Mesenchymal stem cell (in vitro differentiated cells and primary cell): ENCODE measurements around the gene ELL2.
A peak's percentile ranks its signal among the peaks of the same experiment; 100 is the strongest.

Experiments
- DNase-seq: peaks from one replicate; pipeline ENCODE4 v3.0.0-alpha.2; 2013
- H2AFZ ChIP-seq: one replicate; pipeline ENCODE4 v1.6.1; 2013; ENCODE audit warnings: low read depth, mild to moderate bottlenecking, control low read depth, inconsistent platforms, low read length, moderate library complexity
- H2AK5ac ChIP-seq: 2 replicates; pipeline ENCODE4 v1.6.1; 2013; ENCODE audit warnings: low read length, moderate library complexity, mild to moderate bottlenecking, inconsistent platforms; ENCODE audit not compliant: severe bottlenecking
- H2BK120ac ChIP-seq: one replicate; pipeline ENCODE4 v1.6.1; 2013; ENCODE audit warnings: low read depth, mild to moderate bottlenecking, inconsistent platforms, low read length, moderate library complexity
- H2BK12ac ChIP-seq, 2 experiments: one replicate each; pipeline ENCODE4 v1.6.1; 2013; ENCODE audit warnings: inconsistent platforms in 2 of 2, low read length in 2 of 2, mild to moderate bottlenecking in 2 of 2, moderate library complexity in 2 of 2, control low read depth in 1 of 2
- H2BK15ac ChIP-seq: one replicate; pipeline ENCODE4 v1.6.1; 2013; ENCODE audit warnings: mild to moderate bottlenecking, low read depth, inconsistent platforms; ENCODE audit not compliant: poor library complexity, severe bottlenecking
- H2BK5ac ChIP-seq: 2 replicates; pipeline ENCODE4 v1.6.1; 2013; ENCODE audit warnings: low read depth, mild to moderate bottlenecking, low read length, control low read depth, inconsistent platforms; ENCODE audit not compliant: poor library complexity, severe bottlenecking
- H3K14ac ChIP-seq, 2 experiments: one replicate each; pipeline ENCODE4 v1.6.1; 2013; ENCODE audit warnings: inconsistent platforms in 2 of 2, low read length in 2 of 2, control low read depth in 1 of 2, mild to moderate bottlenecking in 1 of 2, moderate library complexity in 1 of 2
- H3K18ac ChIP-seq, 2 experiments: one replicate each; pipeline ENCODE4 v1.6.1; 2013; ENCODE audit warnings: inconsistent platforms in 2 of 2, low read length in 2 of 2, control low read depth in 1 of 2, low read depth in 1 of 2, mild to moderate bottlenecking in 1 of 2
- H3K23ac ChIP-seq, 2 experiments: one replicate each; pipeline ENCODE4 v1.6.1; 2013; ENCODE audit warnings: inconsistent platforms in 2 of 2, low read length in 2 of 2, mild to moderate bottlenecking in 2 of 2, moderate library complexity in 2 of 2, control low read depth in 1 of 2
- H3K27ac ChIP-seq: 2 replicates; pipeline ENCODE4 v1.5.1; 2013; ENCODE audit warnings: mild to moderate bottlenecking, moderate library complexity, low read length, control low read depth, inconsistent platforms; ENCODE audit not compliant: poor library complexity, severe bottlenecking
- H3K27me3 ChIP-seq, 2 experiments: 2 replicates each; pipeline versions ENCODE4 v1.6.1 to v1.7.0; 2013; ENCODE audit warnings: low read length in 2 of 2, mild to moderate bottlenecking in 2 of 2, moderate library complexity in 2 of 2, control low read depth in 1 of 2, inconsistent platforms in 1 of 2; ENCODE audit not compliant: control insufficient read depth in 1 of 2, insufficient read depth in 1 of 2
- H3K36me3 ChIP-seq, 2 experiments: 2 replicates each; pipeline versions ENCODE4 v1.6.1 to v1.7.0; 2013; ENCODE audit warnings: low read length in 2 of 2, control low read depth in 1 of 2, inconsistent platforms in 1 of 2, low read depth in 1 of 2, mild to moderate bottlenecking in 1 of 2; ENCODE audit not compliant: insufficient read depth in 2 of 2, control insufficient read depth in 1 of 2
- H3K4ac ChIP-seq, 2 experiments: one replicate each; pipeline ENCODE4 v1.6.1; 2013; ENCODE audit warnings: inconsistent platforms in 2 of 2, low read length in 2 of 2, mild to moderate bottlenecking in 2 of 2, moderate library complexity in 2 of 2, control low read depth in 1 of 2, low read depth in 1 of 2
- H3K4me1 ChIP-seq: 2 replicates; pipeline ENCODE4 v1.6.1; 2013; ENCODE audit warnings: low read depth, low read length, control low read depth; ENCODE audit not compliant: control insufficient read depth, insufficient read depth
- H3K4me2 ChIP-seq: 2 replicates; pipeline ENCODE4 v1.6.1; 2013; ENCODE audit warnings: low read length, mild to moderate bottlenecking, inconsistent platforms; ENCODE audit not compliant: poor library complexity, severe bottlenecking
- H3K4me3 ChIP-seq, 2 experiments: 2 replicates each; pipeline versions ENCODE4 v1.5.1 to v1.7.0; 2013; ENCODE audit warnings: low read length in 2 of 2, mild to moderate bottlenecking in 2 of 2, control low read depth in 1 of 2, low read depth in 1 of 2; ENCODE audit not compliant: insufficient read depth in 1 of 2
- H3K79me1 ChIP-seq: replicated peaks from 2 replicates; pipeline ENCODE4 v1.6.1; 2013; ENCODE audit warnings: mild to moderate bottlenecking, control low read depth, low read length, inconsistent platforms; ENCODE audit not compliant: poor library complexity, severe bottlenecking
- H3K9ac ChIP-seq: 2 replicates; pipeline ENCODE4 v1.7.0; 2013; ENCODE audit warnings: mild to moderate bottlenecking, low read length, moderate library complexity
- H3K9me3 ChIP-seq: 2 replicates; pipeline ENCODE4 v1.7.0; 2013; ENCODE audit warnings: mild to moderate bottlenecking, low read length; ENCODE audit not compliant: control insufficient read depth
- H4K8ac ChIP-seq: one replicate; pipeline ENCODE4 v1.6.1; 2013; ENCODE audit warnings: inconsistent platforms, mild to moderate bottlenecking, low read length, moderate library complexity
- H4K91ac ChIP-seq: one replicate; pipeline ENCODE4 v1.6.1; 2013; ENCODE audit warnings: mild to moderate bottlenecking, low read length, inconsistent platforms
- whole genome bisulfite sequencing: methylation state at CpG from one replicate; pipeline ENCODE4 v1.1.7; 2013; ENCODE audit warnings: mixed read lengths; 5-methylcytosine and 5-hydroxymethylcytosine counted together

The ELL2 gene

DNA sequence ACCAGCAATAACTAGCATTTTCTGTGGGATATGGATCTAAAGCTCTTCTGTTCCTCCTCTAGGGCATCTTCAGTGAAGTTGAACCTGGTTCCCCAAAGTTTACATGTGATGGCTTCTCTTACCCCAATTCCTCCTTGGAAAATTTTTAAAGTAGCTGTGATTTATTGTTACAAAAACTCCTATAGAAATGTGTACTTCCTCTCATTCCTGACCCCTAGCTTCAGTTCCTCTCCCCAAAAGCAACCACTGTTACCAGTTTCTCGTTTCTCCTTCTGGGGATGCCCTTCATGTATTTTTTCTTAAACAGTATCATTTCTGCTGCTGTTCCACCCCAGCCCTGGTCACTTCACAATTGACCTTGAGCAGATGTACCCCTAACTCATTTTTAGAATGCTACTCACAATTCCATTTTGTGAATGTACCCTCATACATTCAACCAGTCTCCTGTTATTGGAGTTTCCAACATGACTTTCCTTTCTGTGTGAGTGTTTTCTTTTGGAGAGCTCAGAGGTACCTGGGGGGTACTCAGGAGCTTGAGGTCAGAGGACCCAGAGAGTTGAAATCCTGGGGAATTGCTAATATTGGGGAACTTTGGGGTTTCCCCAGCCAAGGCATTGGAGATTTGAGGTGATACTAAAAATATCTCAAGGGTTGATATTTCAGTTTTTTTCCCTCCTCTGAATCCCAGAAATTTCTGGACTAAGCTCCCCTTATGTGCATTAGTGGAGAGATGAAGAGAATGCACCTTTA lies 120.5 kb downstream of the ELL2 start:
- H3K14ac ChIP-seq: no peak overlapping the region
- H3K9ac ChIP-seq: peak overlapping the region; percentile 64
- H2AK5ac ChIP-seq: no peak overlapping the region
- 96% methylated on average over 1 of the region's 1 CpG for WGBS
- H3K79me1 ChIP-seq: no peaks in the 10 kb centered on the region
- no peak overlapping the region for H3K18ac ChIP-seq
- no peaks in the 10 kb centered on the region for H3K9me3 ChIP-seq
- H2AFZ ChIP-seq: no peak overlapping the region
- H2BK12ac ChIP-seq: peak overlapping the region in 1 of 2 experiments; percentile 25
- no peaks in the 10 kb centered on the region for H3K27me3 ChIP-seq
- no peak overlapping the region for H3K4ac ChIP-seq
- H3K4me1 ChIP-seq: peaks cover 5% of the 10 kb centered on the region
- H4K8ac ChIP-seq: no peak overlapping the region
- no peak overlapping the region for H3K4me2 ChIP-seq
- no peak overlapping the region for H2BK15ac ChIP-seq
- no peaks in the 10 kb centered on the region for H3K36me3 ChIP-seq
- no peak overlapping the region for H3K23ac ChIP-seq
- H2BK5ac ChIP-seq: no peak overlapping the region
- H3K27ac ChIP-seq: no peak overlapping the region
- H3K4me3 ChIP-seq: no peak overlapping the region
- DNase-seq: no peak
- H2BK120ac ChIP-seq: no peak overlapping the region
- H4K91ac ChIP-seq: no peak overlapping the region

DNA sequence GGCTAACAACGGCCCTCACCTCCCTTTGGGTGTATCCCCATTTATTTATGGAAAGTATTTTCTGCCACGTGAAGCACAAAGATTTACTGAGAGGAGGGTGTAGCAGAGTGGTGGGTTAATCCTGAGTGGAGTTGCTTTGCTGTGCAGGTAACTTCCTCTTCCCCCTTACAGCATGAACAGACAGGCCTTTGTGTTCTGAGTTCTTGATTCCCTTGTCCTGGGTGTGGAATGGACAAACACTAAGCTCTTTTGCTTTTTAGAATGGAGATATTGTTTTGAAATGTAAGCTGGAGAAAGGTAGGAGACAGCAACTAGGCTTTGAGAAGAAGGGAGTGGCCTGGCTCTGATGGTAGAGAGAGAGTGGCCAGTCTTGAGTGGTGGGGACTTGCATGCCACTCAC lies 122.0 kb downstream of the ELL2 start:
- Histone ChIP-seq H2BK120ac (no peak overlapping the region), H3K27ac (no peak overlapping the region), H3K36me3 (no peaks in the 10 kb centered on the region), H3K4me1 (peaks cover 8% of the 10 kb centered on the region), H3K4ac (no peak overlapping the region), H2BK12ac (peak overlapping the region in 1 of 2 experiments; percentile 65), H3K14ac (no peak overlapping the region), H2BK5ac (no peak overlapping the region), H4K8ac (no peak overlapping the region), H3K27me3 (no peaks in the 10 kb centered on the region), H3K4me3 (no peak overlapping the region), H4K91ac (no peak overlapping the region), H3K23ac (no peak overlapping the region), H2BK15ac (no peak overlapping the region), H3K4me2 (no peak overlapping the region), H3K9me3 (no peaks in the 10 kb centered on the region), H3K9ac (no peak overlapping the region), H2AFZ (no peak overlapping the region), H3K79me1 (no peaks in the 10 kb centered on the region), H2AK5ac (no peak overlapping the region), H3K18ac (no peak overlapping the region)
- no peak for DNase-seq
- WGBS: 92% methylated on average over 2 of the region's 2 CpGs

DNA sequence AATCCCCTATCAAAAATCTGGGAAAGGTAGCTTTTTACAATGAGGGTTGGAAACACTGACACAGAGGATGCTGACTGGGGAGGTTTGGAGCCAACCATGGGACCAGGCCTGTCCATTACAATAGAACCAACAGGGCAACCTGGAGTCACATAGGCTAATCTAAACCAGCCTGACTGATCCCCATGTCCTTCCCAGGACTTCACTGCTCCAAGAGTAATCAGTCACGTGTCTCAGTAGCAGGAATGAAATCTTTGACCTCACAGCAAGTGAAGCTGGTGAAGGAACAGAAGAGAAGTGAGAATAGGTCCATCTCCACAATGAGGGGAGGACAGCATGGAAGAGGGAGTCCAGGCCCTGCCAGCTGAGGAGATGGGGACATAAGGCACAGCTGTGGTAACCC lies 123.1 kb downstream of the ELL2 start:
- H3K36me3 ChIP-seq: no peaks in the 10 kb centered on the region
- H2BK12ac ChIP-seq: no peak overlapping the region
- H3K27ac ChIP-seq: no peak overlapping the region
- no peak overlapping the region for H2BK15ac ChIP-seq
- no peak overlapping the region for H3K23ac ChIP-seq
- H3K79me1 ChIP-seq: no peaks in the 10 kb centered on the region
- H4K91ac ChIP-seq: no peak overlapping the region
- no peaks in the 10 kb centered on the region for H3K27me3 ChIP-seq
- no peak overlapping the region for H4K8ac ChIP-seq
- H2BK5ac ChIP-seq: no peak overlapping the region
- DNase-seq: no peak
- H3K4ac ChIP-seq: no peak overlapping the region
- no peak overlapping the region for H3K4me3 ChIP-seq
- WGBS: 73% methylated on average over 1 of the region's 1 CpG
- H2AFZ ChIP-seq: no peak overlapping the region
- no peaks in the 10 kb centered on the region for H3K9me3 ChIP-seq
- H3K18ac ChIP-seq: no peak overlapping the region
- no peak overlapping the region for H3K9ac ChIP-seq
- no peak overlapping the region for H3K4me2 ChIP-seq
- H2AK5ac ChIP-seq: no peak overlapping the region
- no peak overlapping the region for H3K14ac ChIP-seq
- H2BK120ac ChIP-seq: no peak overlapping the region
- H3K4me1 ChIP-seq: peaks cover 8% of the 10 kb centered on the region

DNA sequence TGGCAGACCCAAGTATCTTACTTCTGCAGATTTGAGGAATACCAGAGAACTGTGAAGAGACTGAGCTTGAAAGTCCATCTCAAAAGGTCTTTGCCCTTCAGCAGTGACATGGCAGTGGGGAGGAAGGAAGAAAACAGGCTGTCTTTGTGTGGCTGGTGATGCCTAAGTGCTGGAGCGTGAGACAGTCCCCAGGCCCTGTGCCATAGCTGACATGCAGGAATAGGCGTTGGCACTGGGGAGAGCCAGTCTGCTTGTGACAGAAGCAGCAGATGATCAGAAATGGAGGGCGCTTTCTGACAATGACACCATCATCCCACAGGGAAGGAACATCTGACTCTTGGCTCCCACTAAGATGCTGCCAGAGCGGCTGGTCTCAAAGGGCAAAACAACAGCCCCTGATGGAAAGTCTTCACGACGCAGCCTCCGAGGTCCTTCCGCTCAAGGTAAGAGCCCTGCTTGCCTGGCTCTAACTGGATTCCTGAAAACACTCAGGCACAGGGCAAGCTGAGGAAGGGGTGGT lies 123.6 kb downstream of the ELL2 start:
- no peak overlapping the region for H2BK12ac ChIP-seq
- no peak overlapping the region for H2BK15ac ChIP-seq
- no peak overlapping the region for H4K8ac ChIP-seq
- H3K36me3 ChIP-seq: no peaks in the 10 kb centered on the region
- H3K18ac ChIP-seq: no peak overlapping the region
- 96% methylated on average over 6 of the region's 8 CpGs for WGBS
- H3K9ac ChIP-seq: no peak overlapping the region
- no peak for DNase-seq
- no peaks in the 10 kb centered on the region for H3K9me3 ChIP-seq
- no peaks in the 10 kb centered on the region for H3K27me3 ChIP-seq
- H2AFZ ChIP-seq: no peak overlapping the region
- H3K4ac ChIP-seq: no peak overlapping the region
- no peak overlapping the region for H3K4me3 ChIP-seq
- no peaks in the 10 kb centered on the region for H3K79me1 ChIP-seq
- H2AK5ac ChIP-seq: no peak overlapping the region
- no peak overlapping the region for H2BK5ac ChIP-seq
- peaks cover 5% of the 10 kb centered on the region for H3K4me1 ChIP-seq
- no peak overlapping the region for H3K23ac ChIP-seq
- H3K14ac ChIP-seq: no peak overlapping the region
- no peak overlapping the region for H2BK120ac ChIP-seq
- H4K91ac ChIP-seq: no peak overlapping the region
- no peak overlapping the region for H3K4me2 ChIP-seq
- H3K27ac ChIP-seq: no peak overlapping the region
